Thymus (tissue), 11 donors: ENCODE results near the gene BMP5. TPM values are rescaled to one million over a fixed set of nuclear protein-coding genes. Genes with fewer than 3 reads are reported as not detected.

Source experiments
- DNase-seq, 9 donors: peaks; one replicate each; pipeline ENCODE4 v3.0.0-alpha.2; 2013; ENCODE audit warnings: low spot score in 9 of 9, low read depth in 6 of 9, missing footprints in 1 of 9
- H3K27ac ChIP-seq, 2 donors: one replicate each; pipeline ENCODE4 v1.5.1; 2013; ENCODE audit warnings: control low read depth in 1 of 2, low read depth in 1 of 2, low read length in 1 of 2, mild to moderate bottlenecking in 1 of 2, moderate library complexity in 1 of 2
- H3K27me3 ChIP-seq, 2 donors: one replicate each; pipeline ENCODE4 v1.5.1; 2013; ENCODE audit warnings: low read length in 1 of 2; ENCODE audit not compliant: control insufficient read depth in 2 of 2, insufficient read depth in 1 of 2
- H3K36me3 ChIP-seq, 2 donors: one replicate each; pipeline ENCODE4 v1.5.1; 2013; ENCODE audit warnings: low read length in 1 of 2, mild to moderate bottlenecking in 1 of 2, moderate library complexity in 1 of 2; ENCODE audit not compliant: control insufficient read depth in 2 of 2, insufficient read depth in 2 of 2
- H3K4me1 ChIP-seq, 2 donors: one replicate each; pipeline ENCODE4 v1.5.1; 2013; ENCODE audit warnings: low read length in 2 of 2; ENCODE audit not compliant: control insufficient read depth in 2 of 2, insufficient read depth in 2 of 2
- H3K4me3 ChIP-seq, 2 donors: one replicate each; pipeline ENCODE4 v1.5.1; 2013; ENCODE audit warnings: low read length in 2 of 2, control low read depth in 1 of 2, mild to moderate bottlenecking in 1 of 2
- H3K9me3 ChIP-seq, 2 donors: one replicate each; pipeline ENCODE4 v1.5.1; 2013; ENCODE audit warnings: low read length in 1 of 2, mild to moderate bottlenecking in 1 of 2; ENCODE audit not compliant: control insufficient read depth in 2 of 2, insufficient read depth in 1 of 2
- WGBS: extraction: QIAGEN DNeasy Blood & Tissue Kit; methylation state at CpG from one replicate; pipeline ENCODE4 v1.1.7; 2013; 5-methylcytosine and 5-hydroxymethylcytosine counted together
- polyA plus RNA-seq: library from polyadenylated mRNA; stranded (reverse); fragments of 200-250 nt; gene quantifications from one replicate; pipeline ENCODE4 v1.2.3, GENCODE V29; 2013
- total RNA-seq: library from RNA; stranded (reverse); fragments of 120-200 nt; gene quantifications from one replicate; pipeline ENCODE4 v1.2.4, GENCODE V29; 2013
- donor health status: healthy.

The BMP5 gene
- total and polyA plus RNA-seq, 2 donors = 0.14 to 0.52 TPM

- Histone ChIP-seq H3K9me3 (no peaks in the 10 kb centered on the region), H3K36me3 (no peaks in the 10 kb centered on the region), H3K4me3 (no peak overlapping the region), H3K4me1 (no peaks in the 10 kb centered on the region), H3K27me3 (no peaks in the 10 kb centered on the region), H3K27ac (no peak overlapping the region)
- WGBS = 95% methylated on average over 3 of the region's 3 CpGs
- DNase-seq = no peak
Observed at GRCh38 chr6:55794136-55794812, 81.1 kb downstream of the BMP5 start.

- no peaks in the 10 kb centered on the region for H3K9me3 ChIP-seq
- DNase-seq = no peak
- H3K27me3 ChIP-seq = no peaks in the 10 kb centered on the region
- H3K27ac ChIP-seq = no peak overlapping the region
- H3K4me3 ChIP-seq = no peak overlapping the region
- 96% methylated on average over 6 of the region's 6 CpGs for WGBS
- no peaks in the 10 kb centered on the region for H3K36me3 ChIP-seq
- H3K4me1 ChIP-seq = no peaks in the 10 kb centered on the region
Observed at GRCh38 chr6:55785273-55785672, 90.1 kb downstream of the BMP5 start.

- Histone ChIP-seq H3K4me1 (no peaks in the 10 kb centered on the region), H3K27ac (no peak overlapping the region), H3K36me3 (no peaks in the 10 kb centered on the region), H3K27me3 (no peaks in the 10 kb centered on the region), H3K9me3 (no peaks in the 10 kb centered on the region), H3K4me3 (no peak overlapping the region)
- WGBS = 80% methylated on average over 2 of the region's 2 CpGs
- DNase-seq = no peak
Observed at GRCh38 chr6:55782275-55782674, 93.1 kb downstream of the BMP5 start.

- Histone ChIP-seq H3K4me3 (no peak overlapping the region), H3K4me1 (no peaks in the 10 kb centered on the region), H3K9me3 (no peaks in the 10 kb centered on the region), H3K27me3 (no peaks in the 10 kb centered on the region), H3K36me3 (no peaks in the 10 kb centered on the region), H3K27ac (no peak overlapping the region)
- no peak for DNase-seq
- WGBS = 92% methylated on average over 2 of the region's 2 CpGs
Observed at GRCh38 chr6:55778705-55779104, 96.7 kb downstream of the BMP5 start.

GRCh38 chr6:55777469-55777868, 97.9 kb downstream of the BMP5 start:
- DNase-seq = no peak
- WGBS = 94% methylated on average over 1 of the region's 1 CpG

GRCh38 chr6:55776113-55776512, 99.3 kb downstream of the BMP5 start:
- H3K4me1 ChIP-seq = no peaks in the 10 kb centered on the region
- 4% methylated on average over 1 of the region's 1 CpG for WGBS
- DNase-seq = no peak

More at GRCh38 chr6:55777469-55777868, 97.9 kb downstream of the BMP5 start:
- no peaks in the 10 kb centered on the region for H3K9me3 ChIP-seq
- H3K36me3 ChIP-seq = no peaks in the 10 kb centered on the region
- no peak overlapping the region for H3K4me3 ChIP-seq
- H3K27me3 ChIP-seq = no peaks in the 10 kb centered on the region
- no peaks in the 10 kb centered on the region for H3K4me1 ChIP-seq
- H3K27ac ChIP-seq = no peak overlapping the region

GRCh38 chr6:55775029-55775318, 100.4 kb downstream of the BMP5 start:
- Histone ChIP-seq H3K27me3 (no peaks in the 10 kb centered on the region), H3K36me3 (no peaks in the 10 kb centered on the region), H3K4me1 (no peaks in the 10 kb centered on the region), H3K9me3 (no peaks in the 10 kb centered on the region), H3K27ac (no peak overlapping the region), H3K4me3 (no peak overlapping the region)
- DNase-seq = no peak

More at GRCh38 chr6:55776113-55776512, 99.3 kb downstream of the BMP5 start:
- Histone ChIP-seq H3K9me3 (no peaks in the 10 kb centered on the region), H3K27ac (no peak overlapping the region), H3K36me3 (no peaks in the 10 kb centered on the region), H3K4me3 (no peak overlapping the region), H3K27me3 (no peaks in the 10 kb centered on the region)

- Histone ChIP-seq H3K27me3 (no peaks in the 10 kb centered on the region), H3K9me3 (no peaks in the 10 kb centered on the region), H3K27ac (no peak overlapping the region), H3K4me3 (no peak overlapping the region), H3K4me1 (no peaks in the 10 kb centered on the region), H3K36me3 (no peaks in the 10 kb centered on the region)
- no peak for DNase-seq
- 88% methylated on average over 5 of the region's 5 CpGs for WGBS
Observed at GRCh38 chr6:55774286-55775028, 100.9 kb downstream of the BMP5 start.

GRCh38 chr6:55773620-55774216, 101.7 kb downstream of the BMP5 start:
- H3K36me3 ChIP-seq = no peaks in the 10 kb centered on the region
- H3K9me3 ChIP-seq = no peaks in the 10 kb centered on the region
- no peak for DNase-seq
- 90% methylated on average over 9 of the region's 9 CpGs for WGBS
- no peak overlapping the region for H3K27ac ChIP-seq
- H3K4me3 ChIP-seq = no peak overlapping the region
- no peaks in the 10 kb centered on the region for H3K4me1 ChIP-seq
- H3K27me3 ChIP-seq = no peaks in the 10 kb centered on the region
